DOHH2 (cell line): ENCODE measurements around the gene WDR89.

Experiments
- CTCF ChIP-seq: fragments of 200-600 bp; sonication (generic); IDR thresholded peaks from one replicate; pipeline ENCODE4 v1.5.1; 2014; ENCODE audit warnings: antibody characterized with exemption, mild to moderate bottlenecking, low read depth, low read length; ENCODE audit not compliant: poor library complexity, severe bottlenecking
- EZH2phosphoT487 ChIP-seq: fragments of 200-600 bp; sonication (generic); IDR thresholded peaks from 2 replicates; pipeline ENCODE4 v1.6.1; 2017; ENCODE audit warnings: borderline replicate concordance, mild to moderate bottlenecking, antibody characterized with exemption, low read length, moderate library complexity, mixed read lengths

GRCh38 chr14:63666335-63666734, 24.7 kb upstream of the WDR89 start:
- no peak for TF ChIP-seq CTCF
- no peak for TF ChIP-seq EZH2phosphoT487
